IPS-18a (cell line): ENCODE measurements around the gene GASK1B.

Experiments
- H3K27ac ChIP-seq: one replicate; pipeline ENCODE4 v1.5.1; 2013; ENCODE audit warnings: low read length
- H3K27me3 ChIP-seq: one replicate; pipeline ENCODE4 v1.6.1; 2013; ENCODE audit warnings: mild to moderate bottlenecking, low read length; ENCODE audit not compliant: control insufficient read depth, insufficient read depth
- H3K36me3 ChIP-seq: one replicate; pipeline ENCODE4 v1.6.1; 2013; ENCODE audit warnings: low read depth, low read length; ENCODE audit not compliant: control insufficient read depth
- H3K4me1 ChIP-seq: one replicate; pipeline ENCODE4 v1.6.1; 2013; ENCODE audit warnings: low read depth, low read length; ENCODE audit not compliant: control insufficient read depth
- H3K4me3 ChIP-seq: one replicate; pipeline ENCODE4 v1.5.1; 2013; ENCODE audit warnings: low read length
- H3K9ac ChIP-seq: one replicate; pipeline ENCODE4 v1.6.1; 2013; ENCODE audit warnings: mild to moderate bottlenecking, low read length, moderate library complexity
- H3K9me3 ChIP-seq: one replicate; pipeline ENCODE4 v1.6.1; 2013; ENCODE audit warnings: low read depth, low read length; ENCODE audit not compliant: control insufficient read depth

The GASK1B gene

DNA sequence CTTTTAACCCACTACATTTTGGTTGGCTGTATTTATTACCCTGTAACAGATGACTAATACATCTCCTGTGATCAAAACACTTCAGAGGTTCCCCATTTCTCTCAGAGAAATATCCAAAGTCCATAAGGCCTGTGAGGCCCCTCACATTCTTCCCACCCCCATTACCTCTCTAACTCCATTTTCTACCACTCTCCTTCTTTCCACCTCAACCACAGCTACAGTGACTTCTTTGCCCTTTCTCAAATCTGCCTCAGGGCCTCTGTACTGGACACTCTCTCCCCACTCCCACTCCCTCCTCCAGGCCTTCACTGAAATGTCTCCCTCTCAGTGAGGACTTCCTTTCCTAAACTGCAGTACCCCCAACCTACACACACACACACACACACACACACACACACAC is 29.1 kb upstream of the GASK1B start:
- H3K27ac ChIP-seq = no peak overlapping the region
- H3K9ac ChIP-seq = no peak overlapping the region
- H3K4me1 ChIP-seq = no peaks in the 10 kb centered on the region
- H3K36me3 ChIP-seq = no peaks in the 10 kb centered on the region
- no peaks in the 10 kb centered on the region for H3K27me3 ChIP-seq
- no peaks in the 10 kb centered on the region for H3K9me3 ChIP-seq
- no peak overlapping the region for H3K4me3 ChIP-seq

GRCh38 chr4:158201322-158201721 is 28.5 kb upstream of the GASK1B start:
- Histone ChIP-seq H3K36me3 (no peaks in the 10 kb centered on the region), H3K9me3 (no peaks in the 10 kb centered on the region), H3K4me1 (no peaks in the 10 kb centered on the region), H3K9ac (no peak overlapping the region), H3K27ac (no peak overlapping the region), H3K27me3 (no peaks in the 10 kb centered on the region), H3K4me3 (no peak overlapping the region)

- Histone ChIP-seq H3K36me3 (no peaks in the 10 kb centered on the region), H3K4me3 (no peak overlapping the region), H3K4me1 (no peaks in the 10 kb centered on the region), H3K9ac (no peak overlapping the region), H3K9me3 (no peaks in the 10 kb centered on the region), H3K27ac (no peak overlapping the region), H3K27me3 (no peaks in the 10 kb centered on the region)
Observed at GRCh38 chr4:158200214-158200613, 27.4 kb upstream of the GASK1B start.

DNA sequence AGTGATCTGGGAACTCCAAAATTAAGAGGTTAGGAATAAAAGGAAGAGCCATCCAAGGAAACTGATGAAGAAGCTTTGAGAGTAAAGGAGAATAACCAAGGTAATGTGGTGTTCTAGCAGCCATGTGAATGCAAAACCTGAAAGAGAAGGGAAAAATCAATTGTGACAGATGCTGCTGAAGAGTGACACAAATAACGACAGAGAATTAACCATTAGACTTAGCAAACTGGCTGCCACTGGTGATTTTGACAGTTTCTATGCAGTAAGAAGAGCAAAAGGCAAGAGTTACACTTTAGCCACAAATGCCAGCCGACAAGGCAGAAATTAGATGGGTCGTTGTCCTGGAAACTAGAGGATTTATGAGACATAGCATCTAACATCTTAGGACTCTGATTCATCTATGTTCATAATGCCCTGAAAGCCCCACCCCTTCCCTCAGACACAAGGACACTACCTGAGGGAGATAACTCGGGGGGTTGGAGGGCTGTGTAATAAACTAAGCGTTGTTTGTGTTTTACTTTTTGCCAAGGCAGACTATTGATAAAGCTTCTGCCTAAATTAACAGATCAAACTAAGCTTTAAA is 24.5 kb upstream of the GASK1B start:
- H3K36me3 ChIP-seq = no peaks in the 10 kb centered on the region
- no peak overlapping the region for H3K9ac ChIP-seq
- H3K27me3 ChIP-seq = no peaks in the 10 kb centered on the region
- no peaks in the 10 kb centered on the region for H3K4me1 ChIP-seq
- H3K4me3 ChIP-seq = no peak overlapping the region
- H3K27ac ChIP-seq = no peak overlapping the region
- H3K9me3 ChIP-seq = no peaks in the 10 kb centered on the region

GRCh38 chr4:158195297-158195696 is 22.5 kb upstream of the GASK1B start:
- Histone ChIP-seq H3K9ac (no peak overlapping the region), H3K27me3 (no peaks in the 10 kb centered on the region), H3K36me3 (no peaks in the 10 kb centered on the region), H3K4me1 (no peaks in the 10 kb centered on the region), H3K27ac (no peak overlapping the region), H3K4me3 (no peak overlapping the region), H3K9me3 (no peaks in the 10 kb centered on the region)

GRCh38 chr4:158193171-158193749 is 20.4 kb upstream of the GASK1B start:
- Histone ChIP-seq H3K36me3 (no peaks in the 10 kb centered on the region), H3K27me3 (no peaks in the 10 kb centered on the region), H3K4me3 (no peak overlapping the region), H3K9me3 (no peaks in the 10 kb centered on the region), H3K27ac (no peak overlapping the region), H3K9ac (no peak overlapping the region), H3K4me1 (no peaks in the 10 kb centered on the region)

DNA sequence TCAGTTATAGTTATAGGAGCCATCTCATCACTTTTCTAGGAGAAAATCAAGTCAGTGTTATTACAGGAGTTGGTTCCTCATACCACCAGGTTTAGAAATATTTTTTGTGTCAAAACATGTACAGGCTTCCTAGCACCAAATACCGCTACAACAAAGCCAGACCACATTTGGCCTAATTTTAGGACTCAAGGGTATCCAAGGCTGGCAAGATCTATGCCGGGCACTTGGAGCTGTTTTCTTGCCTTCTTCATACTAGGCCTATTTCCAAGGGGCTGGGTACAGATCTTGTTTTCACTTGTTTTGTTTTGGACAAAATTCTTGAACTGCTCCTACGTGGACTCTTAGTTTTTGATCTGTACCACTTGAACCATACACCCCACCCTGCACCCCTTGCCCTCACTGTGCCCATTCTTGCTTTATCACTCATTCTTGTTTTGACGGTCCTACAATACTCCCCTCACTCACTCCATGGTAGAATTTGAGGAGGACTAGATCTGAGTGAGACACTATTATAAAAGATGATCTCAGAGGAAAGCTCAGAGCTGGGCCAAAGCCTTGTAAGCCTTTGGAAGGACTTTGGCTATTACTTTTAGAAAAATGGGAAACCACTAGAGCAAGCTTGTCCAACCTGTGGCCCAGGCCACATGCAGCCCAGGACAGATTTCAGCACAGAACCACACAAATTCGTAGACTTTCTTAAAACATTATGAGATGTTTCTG is 19.8 kb upstream of the GASK1B start:
- H3K4me1 ChIP-seq = no peaks in the 10 kb centered on the region
- H3K4me3 ChIP-seq = no peak overlapping the region
- no peaks in the 10 kb centered on the region for H3K36me3 ChIP-seq
- H3K27me3 ChIP-seq = no peaks in the 10 kb centered on the region
- H3K9me3 ChIP-seq = no peaks in the 10 kb centered on the region
- no peak overlapping the region for H3K9ac ChIP-seq
- H3K27ac ChIP-seq = no peak overlapping the region

- Histone ChIP-seq H3K4me1 (no peaks in the 10 kb centered on the region), H3K9ac (no peak overlapping the region), H3K36me3 (no peaks in the 10 kb centered on the region), H3K4me3 (no peak overlapping the region), H3K27ac (no peak overlapping the region), H3K27me3 (no peaks in the 10 kb centered on the region), H3K9me3 (no peaks in the 10 kb centered on the region)
Observed at GRCh38 chr4:158190718-158191117, 17.9 kb upstream of the GASK1B start.

GRCh38 chr4:158189422-158189821 is 16.6 kb upstream of the GASK1B start:
- no peaks in the 10 kb centered on the region for H3K9me3 ChIP-seq
- H3K9ac ChIP-seq = no peak overlapping the region
- H3K36me3 ChIP-seq = no peaks in the 10 kb centered on the region
- H3K27ac ChIP-seq = no peak overlapping the region
- no peaks in the 10 kb centered on the region for H3K4me1 ChIP-seq
- no peak overlapping the region for H3K4me3 ChIP-seq
- no peaks in the 10 kb centered on the region for H3K27me3 ChIP-seq

DNA sequence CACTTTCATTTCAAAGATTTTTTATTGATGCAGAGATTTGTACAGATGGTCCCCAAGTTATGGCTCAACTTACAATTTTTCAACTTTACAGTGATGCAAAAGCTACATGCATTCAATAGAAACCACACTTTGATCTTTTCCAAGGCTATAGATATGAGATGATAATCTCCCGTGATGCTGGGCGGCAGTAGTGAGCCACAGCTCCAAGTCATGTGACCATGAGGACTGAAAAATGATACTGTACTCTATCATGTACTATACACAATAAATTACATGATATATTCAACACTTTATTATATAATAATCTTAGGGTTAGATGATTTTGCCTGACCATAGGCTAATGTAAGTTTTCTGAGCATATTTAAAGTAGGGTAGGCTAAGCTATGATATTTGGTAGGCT is 14.0 kb upstream of the GASK1B start:
- Histone ChIP-seq H3K4me3 (no peak overlapping the region), H3K27ac (no peak overlapping the region), H3K9me3 (no peaks in the 10 kb centered on the region), H3K9ac (no peak overlapping the region), H3K4me1 (no peaks in the 10 kb centered on the region), H3K36me3 (no peaks in the 10 kb centered on the region), H3K27me3 (no peaks in the 10 kb centered on the region)

GRCh38 chr4:158182736-158183135 is 9.9 kb upstream of the GASK1B start:
- Histone ChIP-seq H3K4me3 (no peak overlapping the region), H3K27me3 (no peaks in the 10 kb centered on the region), H3K9me3 (no peaks in the 10 kb centered on the region)

DNA sequence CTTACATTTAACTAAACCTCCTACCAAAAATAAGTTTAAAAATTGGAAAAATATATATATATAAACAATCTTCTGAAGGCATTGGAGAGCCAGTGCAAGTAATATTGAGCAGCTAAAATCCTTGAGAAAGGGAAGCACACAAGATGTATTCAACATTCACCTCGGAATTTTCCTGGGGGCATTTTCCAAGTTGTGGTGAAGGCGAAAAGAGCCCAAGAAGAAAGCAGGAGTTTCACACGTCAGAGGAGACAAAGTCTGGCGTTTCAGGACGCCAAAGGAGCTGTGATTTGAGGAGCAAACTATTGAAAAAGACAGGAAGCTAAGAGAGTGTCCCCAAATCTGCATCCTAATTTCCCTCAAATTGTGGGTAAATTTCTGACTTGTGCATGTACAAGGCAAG is 9.1 kb upstream of the GASK1B start:
- Histone ChIP-seq H3K4me3 (no peak overlapping the region), H3K27me3 (no peaks in the 10 kb centered on the region), H3K36me3 (no peaks in the 10 kb centered on the region), H3K27ac (no peak overlapping the region), H3K9me3 (no peaks in the 10 kb centered on the region), H3K9ac (no peak overlapping the region), H3K4me1 (no peaks in the 10 kb centered on the region)

More at GRCh38 chr4:158182736-158183135, 9.9 kb upstream of the GASK1B start:
- no peaks in the 10 kb centered on the region for H3K36me3 ChIP-seq
- H3K4me1 ChIP-seq = no peaks in the 10 kb centered on the region
- H3K9ac ChIP-seq = no peak overlapping the region
- H3K27ac ChIP-seq = no peak overlapping the region
